ENCODE measurements around the gene LY6G6C. TPM values are rescaled to one million over a fixed set of nuclear protein-coding genes. Genes with fewer than 3 reads are reported as not detected.

LY6G6C gene
- total RNA-seq, 1 donor from 2014 or later: not detected

GRCh38 chr6:31734821-31735406 lies 13.4 kb upstream of the LY6G6C start:
- Histone ChIP-seq H3K36me3 (ENCODE audit: control insufficient read depth, insufficient read depth, low read length) (peaks cover 1% of the 10 kb centered on the region), H3K27me3 (ENCODE audit: control insufficient read depth, insufficient read depth, low read length) (no peaks in the 10 kb centered on the region), H3K4me3 (ENCODE audit: low read depth, low read length) (peak overlapping the region; percentile 94)
- TF ChIP-seq, protein P1, sequence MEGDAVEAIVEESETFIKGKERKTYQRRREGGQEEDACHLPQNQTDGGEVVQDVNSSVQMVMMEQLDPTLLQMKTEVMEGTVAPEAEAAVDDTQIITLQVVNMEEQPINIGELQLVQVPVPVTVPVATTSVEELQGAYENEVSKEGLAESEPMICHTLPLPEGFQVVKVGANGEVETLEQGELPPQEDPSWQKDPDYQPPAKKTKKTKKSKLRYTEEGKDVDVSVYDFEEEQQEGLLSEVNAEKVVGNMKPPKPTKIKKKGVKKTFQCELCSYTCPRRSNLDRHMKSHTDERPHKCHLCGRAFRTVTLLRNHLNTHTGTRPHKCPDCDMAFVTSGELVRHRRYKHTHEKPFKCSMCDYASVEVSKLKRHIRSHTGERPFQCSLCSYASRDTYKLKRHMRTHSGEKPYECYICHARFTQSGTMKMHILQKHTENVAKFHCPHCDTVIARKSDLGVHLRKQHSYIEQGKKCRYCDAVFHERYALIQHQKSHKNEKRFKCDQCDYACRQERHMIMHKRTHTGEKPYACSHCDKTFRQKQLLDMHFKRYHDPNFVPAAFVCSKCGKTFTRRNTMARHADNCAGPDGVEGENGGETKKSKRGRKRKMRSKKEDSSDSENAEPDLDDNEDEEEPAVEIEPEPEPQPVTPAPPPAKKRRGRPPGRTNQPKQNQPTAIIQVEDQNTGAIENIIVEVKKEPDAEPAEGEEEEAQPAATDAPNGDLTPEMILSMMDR (IDR thresholded peaks at IDR 0.05; ENCODE audit: insufficient read depth, low read length, poor library complexity, severe bottlenecking): no peak
- no peak for DNase-seq (ENCODE audit: low read depth)

DNA sequence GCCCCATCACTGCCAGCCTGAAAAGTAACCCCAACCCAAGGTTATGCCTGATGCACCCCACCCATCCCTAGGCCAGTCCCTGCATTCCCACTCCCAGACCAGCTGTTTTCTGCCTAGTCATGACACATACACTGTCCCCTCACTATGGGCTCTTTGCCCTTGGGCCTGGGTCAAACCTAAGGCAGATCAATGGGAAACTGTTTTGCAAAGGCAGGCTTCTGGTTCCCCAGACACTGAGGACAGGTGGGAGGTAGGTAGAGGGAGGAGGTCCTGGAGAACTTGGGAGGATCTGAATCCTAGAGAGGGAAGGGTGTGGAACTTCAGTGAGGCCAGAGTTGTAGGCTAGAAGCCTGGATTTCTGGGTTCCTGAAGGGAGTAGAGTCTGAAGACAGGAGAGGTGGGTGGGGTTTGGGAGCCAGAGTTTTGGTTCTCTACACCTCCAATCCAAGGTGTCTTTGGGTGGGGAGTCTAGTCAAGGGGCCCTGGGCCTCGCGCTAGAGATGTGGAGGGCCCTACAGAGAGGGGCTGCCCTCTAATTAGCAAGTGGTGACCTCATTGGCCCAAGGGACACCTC lies 12.8 kb upstream of the LY6G6C start:
- Histone ChIP-seq H3K27me3 (ENCODE audit: control insufficient read depth, insufficient read depth, low read length) (no peaks in the 10 kb centered on the region), H3K36me3 (ENCODE audit: control insufficient read depth, insufficient read depth, low read length) (peaks cover 1% of the 10 kb centered on the region), H3K4me3 (ENCODE audit: low read depth, low read length) (peak overlapping the region; percentile 94)
- DNase-seq (ENCODE audit: low read depth): no peak
- TF ChIP-seq, protein P1 (IDR thresholded peaks at IDR 0.05; ENCODE audit: insufficient read depth, low read length, poor library complexity, severe bottlenecking): no peak

GRCh38 chr6:31733734-31734133 lies 12.2 kb upstream of the LY6G6C start:
- H3K4me3 ChIP-seq (ENCODE audit: low read depth, low read length): no peak overlapping the region
- DNase-seq (ENCODE audit: low read depth): no peak

GRCh38 chr6:31732029-31732428 lies 10.5 kb upstream of the LY6G6C start:
- no peak for DNase-seq (ENCODE audit: low read depth)
- TF ChIP-seq, protein P1 (IDR thresholded peaks at IDR 0.05; ENCODE audit: insufficient read depth, low read length, poor library complexity, severe bottlenecking): no peak
- Histone ChIP-seq H3K27me3 (ENCODE audit: control insufficient read depth, insufficient read depth, low read length) (no peaks in the 10 kb centered on the region), H3K36me3 (ENCODE audit: control insufficient read depth, insufficient read depth, low read length) (peaks cover 1% of the 10 kb centered on the region), H3K4me3 (ENCODE audit: low read depth, low read length) (no peak overlapping the region)

More at GRCh38 chr6:31733734-31734133, 12.2 kb upstream of the LY6G6C start:
- peaks cover 1% of the 10 kb centered on the region for H3K36me3 ChIP-seq (ENCODE audit: control insufficient read depth, insufficient read depth, low read length)
- TF ChIP-seq, protein P1 (IDR thresholded peaks at IDR 0.05; ENCODE audit: insufficient read depth, low read length, poor library complexity, severe bottlenecking): no peak
- no peaks in the 10 kb centered on the region for H3K27me3 ChIP-seq (ENCODE audit: control insufficient read depth, insufficient read depth, low read length)

DNA sequence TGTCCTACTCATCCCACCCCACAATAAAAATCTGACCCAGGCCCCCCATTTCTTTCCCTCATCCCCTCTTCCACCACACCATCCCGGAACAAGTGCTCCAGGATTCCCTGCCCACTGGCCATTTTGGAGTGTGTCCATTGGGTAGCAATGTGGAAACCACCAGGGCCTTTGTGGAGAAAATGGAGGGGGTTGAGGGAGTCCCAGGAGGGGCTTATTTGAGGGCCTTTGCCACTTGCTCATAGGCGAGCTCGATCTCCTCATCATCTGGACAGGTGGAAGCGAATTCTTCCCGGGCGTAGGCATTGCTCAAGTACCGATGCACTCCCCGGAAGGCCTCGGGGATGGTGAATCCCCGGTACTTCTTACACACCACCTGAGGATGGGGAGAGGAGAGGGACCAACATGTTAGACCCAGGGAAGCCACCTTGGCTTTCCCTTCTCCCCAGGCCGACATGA lies 9.1 kb upstream of the LY6G6C start:
- peaks cover 1% of the 10 kb centered on the region for H3K36me3 ChIP-seq (ENCODE audit: control insufficient read depth, insufficient read depth, low read length)
- DNase-seq (ENCODE audit: low read depth): no peak
- H3K4me3 ChIP-seq (ENCODE audit: low read depth, low read length): no peak overlapping the region
- no peaks in the 10 kb centered on the region for H3K27me3 ChIP-seq (ENCODE audit: control insufficient read depth, insufficient read depth, low read length)
- TF ChIP-seq, protein P1 (IDR thresholded peaks at IDR 0.05; ENCODE audit: insufficient read depth, low read length, poor library complexity, severe bottlenecking): no peak
